ENCODE measurements around the gene CACNA2D4. TPM values are rescaled to one million over a fixed set of nuclear protein-coding genes. Genes with fewer than 3 reads are reported as not detected.

CACNA2D4 gene
- total RNA-seq, 1 donor from 2014 or later: 0.45 TPM

GRCh38 chr12:1836241-1836803 is 82.1 kb downstream of the CACNA2D4 start:
- Mint-ChIP-seq H3K4me3 (no peak overlapping the region), H3K4me1 (no peaks in the 10 kb centered on the region), H3K27me3 (ENCODE audit: low read depth) (peaks cover 40% of the 10 kb centered on the region), H3K27ac (no peak overlapping the region), H3K36me3 (no peaks in the 10 kb centered on the region), H3K9me3 (no peaks in the 10 kb centered on the region)
- no peak for TF ChIP-seq CTCF (IDR thresholded peaks at IDR 0.05; ENCODE audit: unreplicated experiment)
- no peak for DNase-seq (ENCODE audit: low spot score in 2 of 2, unreplicated experiment in 2 of 2)

- peaks cover 5% of the 10 kb centered on the region for H3K4me1 Mint-ChIP-seq
- peaks cover 46% of the 10 kb centered on the region for H3K27me3 Mint-ChIP-seq (ENCODE audit: low read depth)
- no peak overlapping the region for H3K4me3 Mint-ChIP-seq
- no peaks in the 10 kb centered on the region for H3K9me3 Mint-ChIP-seq
- no peak for TF ChIP-seq CTCF (IDR thresholded peaks at IDR 0.05; ENCODE audit: unreplicated experiment)
- DNase-seq (ENCODE audit: low spot score in 2 of 2, unreplicated experiment in 2 of 2): no peak
- no peak overlapping the region for H3K27ac Mint-ChIP-seq
- H3K36me3 Mint-ChIP-seq: no peaks in the 10 kb centered on the region
Measured at GRCh38 chr12:1835211-1836131, 83.0 kb downstream of the CACNA2D4 start.

GRCh38 chr12:1834186-1834925 is 84.1 kb downstream of the CACNA2D4 start:
- no peaks in the 10 kb centered on the region for H3K36me3 Mint-ChIP-seq
- H3K27me3 Mint-ChIP-seq (ENCODE audit: low read depth): peaks cover 54% of the 10 kb centered on the region
- no peak overlapping the region for H3K4me3 Mint-ChIP-seq
- H3K9me3 Mint-ChIP-seq: no peaks in the 10 kb centered on the region
- no peak for DNase-seq (ENCODE audit: low spot score in 2 of 2, unreplicated experiment in 2 of 2)
- peaks cover 5% of the 10 kb centered on the region for H3K4me1 Mint-ChIP-seq
- no peak overlapping the region for H3K27ac Mint-ChIP-seq
- no peak for TF ChIP-seq CTCF (IDR thresholded peaks at IDR 0.05; ENCODE audit: unreplicated experiment)

GRCh38 chr12:1833596-1834028 is 84.8 kb downstream of the CACNA2D4 start:
- Mint-ChIP-seq H3K9me3 (no peaks in the 10 kb centered on the region), H3K4me1 (peaks cover 5% of the 10 kb centered on the region), H3K4me3 (no peak overlapping the region), H3K27ac (no peak overlapping the region), H3K36me3 (no peaks in the 10 kb centered on the region), H3K27me3 (ENCODE audit: low read depth) (peaks cover 62% of the 10 kb centered on the region)
- no peak for DNase-seq (ENCODE audit: low spot score in 2 of 2, unreplicated experiment in 2 of 2)
- TF ChIP-seq CTCF (IDR thresholded peaks at IDR 0.05; ENCODE audit: unreplicated experiment): no peak

- TF ChIP-seq CTCF (IDR thresholded peaks at IDR 0.05; ENCODE audit: unreplicated experiment): no peak
- Mint-ChIP-seq H3K27me3 (ENCODE audit: low read depth) (peaks cover 66% of the 10 kb centered on the region), H3K4me3 (no peak overlapping the region), H3K9me3 (no peaks in the 10 kb centered on the region), H3K36me3 (no peaks in the 10 kb centered on the region), H3K27ac (no peak overlapping the region), H3K4me1 (peaks cover 5% of the 10 kb centered on the region)
- DNase-seq (ENCODE audit: low spot score in 2 of 2, unreplicated experiment in 2 of 2): no peak
Measured at GRCh38 chr12:1832801-1833595, 85.5 kb downstream of the CACNA2D4 start.
